Sigmoid colon (tissue), 7 donors: Measurements from ENCODE around the gene LTBP3. TPM values are rescaled to one million over a fixed set of nuclear protein-coding genes. Genes with fewer than 3 reads are reported as not detected.
A peak's percentile ranks its signal among the peaks of the same experiment; 100 is the strongest.

Source experiments
- DNase-seq: peaks from one replicate; pipeline ENCODE4 v3.0.0-alpha.2; 2019
- H3K27ac ChIP-seq, 4 donors: fragments of 200-600 bp; sonication (generic); one replicate each; pipeline ENCODE4 v1.5.1; 2016 to 2019; ENCODE audit warnings: mild to moderate bottlenecking in 1 of 4
- H3K27me3 ChIP-seq, 3 donors: fragments of 200-600 bp; sonication (generic); one replicate each; pipeline ENCODE4 v1.5.1; 2019; ENCODE audit warnings: mild to moderate bottlenecking in 1 of 3
- H3K36me3 ChIP-seq, 4 donors: fragments of 200-600 bp; sonication (generic); one replicate each; pipeline ENCODE4 v1.5.1; 2016 to 2019
- H3K4me1 ChIP-seq, 4 donors: fragments of 200-600 bp; sonication (generic); one replicate each; pipeline ENCODE4 v1.5.1; 2017 to 2019
- H3K4me3 ChIP-seq, 4 donors: fragments of 200-600 bp; sonication (generic); one replicate each; pipeline ENCODE4 v1.5.1; 2017 to 2019; ENCODE audit warnings: mild to moderate bottlenecking in 2 of 4, moderate library complexity in 1 of 4
- H3K9me3 ChIP-seq, 4 donors: fragments of 200-600 bp in 3 of 4; sonication (generic) in 3 of 4; one replicate each; pipeline versions ENCODE4 v1.5.1 to v1.6.1; 2013 to 2019
- CTCF ChIP-seq, 4 experiments: fragments of 450-650 bp in 3 of 4; fragments of 200-600 bp in 1 of 4; IDR thresholded peaks; one replicate each; pipeline ENCODE4 v1.5.1; 2016 to 2019; ENCODE audit warnings: antibody characterized with exemption in 4 of 4, mild to moderate bottlenecking in 3 of 4, moderate library complexity in 2 of 4
- EP300 ChIP-seq, 4 donors: sonication (generic); formaldehyde crosslinking; IDR thresholded peaks; one replicate each; pipeline ENCODE4 v1.6.1; 2017; ENCODE audit warnings: antibody characterized with exemption in 4 of 4
- POLR2A ChIP-seq, 2 donors: fragments of 450-650 bp; IDR thresholded peaks; one replicate each; pipeline ENCODE4 v1.6.1; 2016; ENCODE audit warnings: antibody characterized with exemption in 2 of 2, mild to moderate bottlenecking in 2 of 2, moderate library complexity in 2 of 2
- POLR2AphosphoS5 ChIP-seq, 4 donors: sonication (generic); formaldehyde crosslinking; IDR thresholded peaks; one replicate each; pipeline ENCODE4 v1.6.1; 2017; ENCODE audit warnings: antibody characterized with exemption in 4 of 4
- WGBS, 2 donors: extraction: QIAGEN DNeasy Blood & Tissue Kit; methylation state at CpG; one replicate each; pipeline ENCODE4 v1.1.7; 2013; 5-methylcytosine and 5-hydroxymethylcytosine counted together
- intact Hi-C: fragments of 100-400 bp; cut with DNase I; formaldehyde crosslinking; loops from one replicate; pipeline ENCODE4 v1.15.1; 2023
- polyA plus RNA-seq, 3 donors: library from polyadenylated mRNA; stranded (reverse); fragments of 200-250 nt; gene quantifications; one replicate each; pipeline ENCODE4 v1.2.3, GENCODE V29; 2013
- total RNA-seq, 4 donors: library from RNA; depleted of rRNA; stranded (reverse); fragments of >200 nt; gene quantifications; one replicate each; pipeline ENCODE4 v1.1.0, GENCODE V29; 2016
- donor health status: healthy with polysubstance abuse.
- donor health status: Bipolar disorder and iron deficiency.
- donor health status: healthy.

LTBP3 gene
- total and polyA plus RNA-seq, 7 donors: 3.9 to 268 (median 79.6) TPM

- intact Hi-C loops: no loop called here
- Histone ChIP-seq H3K36me3 (peaks cover 29 to 59% (median 48%) of the 10 kb centered on the region in 4 donors), H3K27me3 (no peaks in the 10 kb centered on the region), H3K27ac (peak overlapping the region in 1 of 4 donors; percentile 18), H3K9me3 (no peaks in the 10 kb centered on the region), H3K4me3 (no peak overlapping the region), H3K4me1 (peaks cover 0 to 27% (median 25%) of the 10 kb centered on the region in 4 donors)
- peak; percentile 65 for DNase-seq
- no peak for TF ChIP-seq EP300 (IDR thresholded peaks at IDR 0.05)
- peak in 1 of 4 donors; percentile 20 for TF ChIP-seq POLR2AphosphoS5 (IDR thresholded peaks at IDR 0.05)
- WGBS, 2 donors: 38 to 73% methylated on average over 3 of the region's 3 CpGs
Measured at GRCh38 chr11:65595131-65595530, 37.0 kb upstream of the LTBP3 start.

GRCh38 chr11:65593518-65594414, 35.6 kb upstream of the LTBP3 start:
- H3K27ac ChIP-seq: peak overlapping the region; percentile 32 to 81 (median 53)
- no peak overlapping the region for H3K4me3 ChIP-seq
- intact Hi-C loops: loop anchor here (1.0 to 2.0 kb wide), 2 partner anchors 17 to 53 kb away; partner anchors contain the start of gene EHBP1L1
- H3K36me3 ChIP-seq: peaks cover 20 to 59% (median 43%) of the 10 kb centered on the region in 4 donors
- DNase-seq: peak; percentile 75
- 89% methylated on average over 26 of the region's 26 CpGs for WGBS, 2 donors
- H3K4me1 ChIP-seq: peaks cover 0 to 38% (median 31%) of the 10 kb centered on the region in 4 donors
- TF ChIP-seq EP300 (IDR thresholded peaks at IDR 0.05) (no peak), CTCF (IDR thresholded peaks at IDR 0.05) (peak; percentile 76 to 93 (median 80)), POLR2AphosphoS5 (IDR thresholded peaks at IDR 0.05) (peak in 3 of 4 donors; percentile 51 to 66 (median 55))
- H3K9me3 ChIP-seq: no peaks in the 10 kb centered on the region
- no peaks in the 10 kb centered on the region for H3K27me3 ChIP-seq

- Histone ChIP-seq H3K36me3 (peaks cover 12 to 56% (median 36%) of the 10 kb centered on the region in 4 donors), H3K9me3 (no peaks in the 10 kb centered on the region), H3K27ac (peak overlapping the region; percentile 32 to 81 (median 53)), H3K4me3 (no peak overlapping the region), H3K4me1 (peaks cover 0 to 46% (median 39%) of the 10 kb centered on the region in 4 donors), H3K27me3 (no peaks in the 10 kb centered on the region)
- intact Hi-C loops: loop anchor here (1.0 to 2.0 kb wide), 2 partner anchors 16 to 53 kb away; partner anchors contain the start of gene EHBP1L1
- TF ChIP-seq POLR2A (IDR thresholded peaks at IDR 0.05): no peak
- TF ChIP-seq EP300 (IDR thresholded peaks at IDR 0.05): no peak
- no peak for TF ChIP-seq CTCF (IDR thresholded peaks at IDR 0.05)
- DNase-seq: no peak
- WGBS, 2 donors: 64 to 83% methylated on average over 22 of the region's 22 CpGs
Measured at GRCh38 chr11:65592858-65593517, 34.8 kb upstream of the LTBP3 start.

GRCh38 chr11:65591939-65592857, 34.0 kb upstream of the LTBP3 start:
- Histone ChIP-seq H3K4me3 (peak overlapping the region in 1 of 4 donors; percentile 9), H3K27me3 (no peaks in the 10 kb centered on the region), H3K36me3 (peaks cover 7 to 50% (median 30%) of the 10 kb centered on the region in 4 donors), H3K27ac (peak overlapping the region; percentile 18 to 81 (median 53)), H3K9me3 (no peaks in the 10 kb centered on the region), H3K4me1 (peaks cover 0 to 54% (median 47%) of the 10 kb centered on the region in 4 donors)
- peak; percentile 76 for DNase-seq
- TF ChIP-seq POLR2AphosphoS5 (IDR thresholded peaks at IDR 0.05) (peak; percentile 15 to 20 (median 18)), CTCF (IDR thresholded peaks at IDR 0.05) (no peak)
- intact Hi-C loops: loop anchor here (2.0 kb wide), 1 partner anchor 15 kb away; the partner anchor contains the start of gene EHBP1L1
- 19 to 57% methylated on average over 106 of the region's 106 CpGs for WGBS, 2 donors
